Non-pigmented ciliary epithelial cell (primary cell): Measurements from ENCODE around the gene CBL.

Experiments
- DNase-seq: peaks from one replicate; pipeline ENCODE4 v3.0.0-alpha.2; 2010; ENCODE audit warnings: low read depth

CBL gene

GRCh38 chr11:119347242-119347641 lies 141.1 kb downstream of the CBL start:
- no peak for DNase-seq

- DNase-seq: no peak
Observed at GRCh38 chr11:119347940-119348605, 141.9 kb downstream of the CBL start.

- DNase-seq: no peak
Observed at GRCh38 chr11:119350302-119350701, 144.2 kb downstream of the CBL start.

GRCh38 chr11:119351232-119351631 lies 145.1 kb downstream of the CBL start:
- no peak for DNase-seq

GRCh38 chr11:119352857-119353260 lies 146.7 kb downstream of the CBL start:
- no peak for DNase-seq

- DNase-seq: no peak
Observed at GRCh38 chr11:119355091-119355843, 149.1 kb downstream of the CBL start.

- no peak for DNase-seq
Observed at GRCh38 chr11:119356349-119357031, 150.4 kb downstream of the CBL start.

- no peak for DNase-seq
Observed at GRCh38 chr11:119357074-119357473, 150.9 kb downstream of the CBL start.
